ENCODE measurements around the gene CX3CL1.

The CX3CL1 gene

DNA sequence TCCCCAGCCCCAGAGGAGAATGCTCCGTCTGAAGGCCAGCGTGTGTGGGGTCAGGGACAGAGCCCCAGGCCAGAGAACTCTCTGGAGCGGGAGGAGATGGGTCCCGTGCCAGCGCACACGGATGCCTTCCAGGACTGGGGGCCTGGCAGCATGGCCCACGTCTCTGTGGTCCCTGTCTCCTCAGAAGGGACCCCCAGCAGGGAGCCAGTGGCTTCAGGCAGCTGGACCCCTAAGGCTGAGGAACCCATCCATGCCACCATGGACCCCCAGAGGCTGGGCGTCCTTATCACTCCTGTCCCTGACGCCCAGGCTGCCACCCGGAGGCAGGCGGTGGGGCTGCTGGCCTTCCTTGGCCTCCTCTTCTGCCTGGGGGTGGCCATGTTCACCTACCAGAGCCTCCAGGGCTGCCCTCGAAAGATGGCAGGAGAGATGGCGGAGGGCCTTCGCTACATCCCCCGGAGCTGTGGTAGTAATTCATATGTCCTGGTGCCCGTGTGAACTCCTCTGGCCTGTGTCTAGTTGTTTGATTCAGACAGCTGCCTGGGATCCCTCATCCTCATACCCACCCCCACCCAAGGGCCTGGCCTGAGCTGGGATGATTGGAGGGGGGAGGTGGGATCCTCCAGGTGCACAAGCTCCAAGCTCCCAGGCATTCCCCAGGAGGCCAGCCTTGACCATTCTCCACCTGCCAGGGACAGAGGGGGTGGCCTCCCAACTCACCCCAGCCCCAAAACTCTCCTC, 10.4 kb downstream of the CX3CL1 start:
- TF ChIP-seq, protein P1, sequence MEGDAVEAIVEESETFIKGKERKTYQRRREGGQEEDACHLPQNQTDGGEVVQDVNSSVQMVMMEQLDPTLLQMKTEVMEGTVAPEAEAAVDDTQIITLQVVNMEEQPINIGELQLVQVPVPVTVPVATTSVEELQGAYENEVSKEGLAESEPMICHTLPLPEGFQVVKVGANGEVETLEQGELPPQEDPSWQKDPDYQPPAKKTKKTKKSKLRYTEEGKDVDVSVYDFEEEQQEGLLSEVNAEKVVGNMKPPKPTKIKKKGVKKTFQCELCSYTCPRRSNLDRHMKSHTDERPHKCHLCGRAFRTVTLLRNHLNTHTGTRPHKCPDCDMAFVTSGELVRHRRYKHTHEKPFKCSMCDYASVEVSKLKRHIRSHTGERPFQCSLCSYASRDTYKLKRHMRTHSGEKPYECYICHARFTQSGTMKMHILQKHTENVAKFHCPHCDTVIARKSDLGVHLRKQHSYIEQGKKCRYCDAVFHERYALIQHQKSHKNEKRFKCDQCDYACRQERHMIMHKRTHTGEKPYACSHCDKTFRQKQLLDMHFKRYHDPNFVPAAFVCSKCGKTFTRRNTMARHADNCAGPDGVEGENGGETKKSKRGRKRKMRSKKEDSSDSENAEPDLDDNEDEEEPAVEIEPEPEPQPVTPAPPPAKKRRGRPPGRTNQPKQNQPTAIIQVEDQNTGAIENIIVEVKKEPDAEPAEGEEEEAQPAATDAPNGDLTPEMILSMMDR (IDR thresholded peaks at IDR 0.05; ENCODE audit: low read depth, low read length), result no peak
- H3K9me3 ChIP-seq (ENCODE audit: severe bottlenecking), result no peaks in the 10 kb centered on the region
- H3K27ac ChIP-seq, result no peak overlapping the region
- H3K36me3 ChIP-seq, result no peaks in the 10 kb centered on the region
- H3K27me3 ChIP-seq (ENCODE audit: insufficient read depth, low read depth, severe bottlenecking), result no peaks in the 10 kb centered on the region
- H3K4me3 ChIP-seq (ENCODE audit: low read depth, low read length), result no peak overlapping the region
- no peak for DNase-seq

DNA sequence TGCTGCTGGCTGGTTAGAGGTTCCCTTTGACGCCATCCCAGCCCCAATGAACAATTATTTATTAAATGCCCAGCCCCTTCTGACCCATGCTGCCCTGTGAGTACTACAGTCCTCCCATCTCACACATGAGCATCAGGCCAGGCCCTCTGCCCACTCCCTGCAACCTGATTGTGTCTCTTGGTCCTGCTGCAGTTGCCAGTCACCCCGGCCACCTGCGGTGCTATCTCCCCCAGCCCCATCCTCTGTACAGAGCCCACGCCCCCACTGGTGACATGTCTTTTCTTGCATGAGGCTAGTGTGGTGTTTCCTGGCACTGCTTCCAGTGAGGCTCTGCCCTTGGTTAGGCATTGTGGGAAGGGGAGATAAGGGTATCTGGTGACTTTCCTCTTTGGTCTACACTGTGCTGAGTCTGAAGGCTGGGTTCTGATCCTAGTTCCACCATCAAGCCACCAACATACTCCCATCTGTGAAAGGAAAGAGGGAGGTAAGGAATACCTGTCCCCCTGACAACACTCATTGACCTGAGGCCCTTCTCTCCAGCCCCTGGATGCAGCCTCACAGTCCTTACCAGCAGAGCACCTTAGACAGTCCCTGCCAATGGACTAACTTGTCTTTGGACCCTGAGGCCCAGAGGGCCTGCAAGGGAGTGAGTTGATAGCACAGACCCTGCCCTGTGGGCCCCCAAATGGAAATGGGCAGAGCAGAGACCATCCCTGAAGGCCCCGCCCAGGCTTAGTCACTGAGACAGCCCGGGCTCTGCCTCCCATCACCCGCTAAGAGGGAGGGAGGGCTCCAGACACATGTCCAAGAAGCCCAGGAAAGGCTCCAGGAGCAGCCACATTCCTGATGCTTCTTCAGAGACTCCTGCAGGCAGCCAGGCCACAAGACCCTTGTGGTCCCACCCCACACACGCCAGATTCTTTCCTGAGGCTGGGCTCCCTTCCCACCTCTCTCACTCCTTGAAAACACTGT, 11.3 kb downstream of the CX3CL1 start:
- Histone ChIP-seq H3K36me3 (no peaks in the 10 kb centered on the region), H3K27ac (no peak overlapping the region), H3K9me3 (ENCODE audit: severe bottlenecking) (no peaks in the 10 kb centered on the region), H3K27me3 (ENCODE audit: insufficient read depth, low read depth, severe bottlenecking) (no peaks in the 10 kb centered on the region), H3K4me3 (ENCODE audit: low read depth, low read length) (no peak overlapping the region)
- TF ChIP-seq, protein P1 (IDR thresholded peaks at IDR 0.05; ENCODE audit: low read depth, low read length), result no peak
- DNase-seq, result no peak

DNA sequence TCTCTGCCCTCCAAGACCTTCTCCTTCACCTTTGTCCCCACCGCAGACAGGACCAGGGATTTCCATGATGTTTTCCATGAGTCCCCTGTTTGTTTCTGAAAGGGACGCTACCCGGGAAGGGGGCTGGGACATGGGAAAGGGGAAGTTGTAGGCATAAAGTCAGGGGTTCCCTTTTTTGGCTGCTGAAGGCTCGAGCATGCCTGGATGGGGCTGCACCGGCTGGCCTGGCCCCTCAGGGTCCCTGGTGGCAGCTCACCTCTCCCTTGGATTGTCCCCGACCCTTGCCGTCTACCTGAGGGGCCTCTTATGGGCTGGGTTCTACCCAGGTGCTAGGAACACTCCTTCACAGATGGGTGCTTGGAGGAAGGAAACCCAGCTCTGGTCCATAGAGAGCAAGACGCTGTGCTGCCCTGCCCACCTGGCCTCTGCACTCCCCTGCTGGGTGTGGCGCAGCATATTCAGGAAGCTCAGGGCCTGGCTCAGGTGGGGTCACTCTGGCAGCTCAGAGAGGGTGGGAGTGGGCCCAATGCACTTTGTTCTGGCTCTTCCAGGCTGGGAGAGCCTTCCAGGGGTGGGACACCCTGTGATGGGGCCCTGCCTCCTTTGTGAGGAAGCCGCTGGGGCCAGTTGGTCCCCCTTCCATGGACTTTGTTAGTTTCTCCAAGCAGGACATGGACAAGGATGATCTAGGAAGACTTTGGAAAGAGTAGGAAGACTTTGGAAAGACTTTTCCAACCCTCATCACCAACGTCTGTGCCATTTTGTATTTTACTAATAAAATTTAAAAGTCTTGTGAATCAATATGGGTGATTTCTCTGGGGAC, 12.2 kb downstream of the CX3CL1 start:
- DNase-seq, result no peak
- H3K36me3 ChIP-seq, result no peaks in the 10 kb centered on the region
- TF ChIP-seq, protein P1 (IDR thresholded peaks at IDR 0.05; ENCODE audit: low read depth, low read length), result no peak

DNA sequence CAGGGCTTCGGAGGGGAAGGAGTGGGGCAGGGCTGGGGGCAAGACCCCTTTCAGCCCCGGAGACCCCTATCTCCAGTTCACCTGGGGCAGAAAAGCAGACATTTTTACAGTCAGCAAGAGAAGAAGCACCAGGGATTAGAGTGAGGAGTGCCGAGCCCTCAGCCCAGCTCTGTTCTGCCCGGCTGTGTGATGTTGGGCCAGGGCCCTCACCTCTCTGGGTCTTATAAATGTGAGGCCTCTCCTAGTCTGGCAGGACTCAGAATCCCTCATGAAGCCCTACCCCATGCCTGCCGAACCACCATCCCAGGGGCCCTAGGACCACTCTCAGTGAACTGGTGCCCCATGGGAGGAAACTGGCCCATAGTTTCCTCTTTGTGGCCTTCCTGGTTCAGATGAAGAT, 12.8 kb downstream of the CX3CL1 start:
- H3K27ac ChIP-seq, result no peak overlapping the region
- H3K9me3 ChIP-seq (ENCODE audit: severe bottlenecking), result no peaks in the 10 kb centered on the region
- no peak for DNase-seq
- TF ChIP-seq, protein P1 (IDR thresholded peaks at IDR 0.05; ENCODE audit: low read depth, low read length), result no peak
- no peaks in the 10 kb centered on the region for H3K36me3 ChIP-seq
- no peak overlapping the region for H3K4me3 ChIP-seq (ENCODE audit: low read depth, low read length)
- H3K27me3 ChIP-seq (ENCODE audit: insufficient read depth, low read depth, severe bottlenecking), result no peaks in the 10 kb centered on the region

More for the DNA sequence above, 12.2 kb downstream of the CX3CL1 start:
- no peaks in the 10 kb centered on the region for H3K9me3 ChIP-seq (ENCODE audit: severe bottlenecking)
- no peaks in the 10 kb centered on the region for H3K27me3 ChIP-seq (ENCODE audit: insufficient read depth, low read depth, severe bottlenecking)
- H3K4me3 ChIP-seq (ENCODE audit: low read depth, low read length), result no peak overlapping the region
- no peak overlapping the region for H3K27ac ChIP-seq

DNA sequence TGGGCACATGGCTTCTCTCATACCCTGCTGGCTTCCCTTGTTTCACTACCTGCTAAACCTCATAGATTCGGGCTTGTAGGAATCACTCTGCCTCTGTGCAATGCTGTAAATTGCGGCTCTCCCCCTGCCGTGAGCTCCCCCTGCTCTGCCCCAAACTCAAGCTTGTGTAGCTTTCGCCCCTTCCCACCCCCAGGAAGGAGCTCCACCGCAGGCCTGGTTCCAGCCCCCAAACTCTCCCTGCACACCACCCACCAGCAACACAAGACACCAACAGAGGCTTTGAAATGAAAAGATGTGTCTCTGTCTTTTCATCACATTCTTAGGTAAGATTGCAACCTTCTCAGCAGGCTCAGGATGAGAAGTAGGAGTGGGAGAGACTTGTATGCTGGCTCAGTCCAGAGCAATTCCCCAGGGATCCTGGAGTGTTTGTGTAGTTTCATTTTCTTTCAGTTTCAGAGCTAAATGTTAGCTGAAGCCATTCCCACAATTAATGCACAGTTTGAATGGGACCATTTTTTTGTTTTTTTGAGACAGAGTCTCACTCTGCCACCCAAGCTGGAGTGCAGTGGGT, 14.2 kb downstream of the CX3CL1 start:
- TF ChIP-seq, protein P1 (IDR thresholded peaks at IDR 0.05; ENCODE audit: low read depth, low read length), result no peak
- no peaks in the 10 kb centered on the region for H3K9me3 ChIP-seq (ENCODE audit: severe bottlenecking)
- H3K27ac ChIP-seq, result no peak overlapping the region
- DNase-seq, result no peak
- H3K4me3 ChIP-seq (ENCODE audit: low read depth, low read length), result no peak overlapping the region
- no peaks in the 10 kb centered on the region for H3K27me3 ChIP-seq (ENCODE audit: insufficient read depth, low read depth, severe bottlenecking)
- H3K36me3 ChIP-seq, result no peaks in the 10 kb centered on the region
